HG02885 (cell line): ENCODE measurements around the gene LRP6.
"Not testable (repeated sequence)": the region's sequence is repeated elsewhere in the genome, so short reads cannot be mapped to it uniquely, and the experiment has no call there.

Experiments
- ATAC-seq: cut with Tn5 transposase; IDR thresholded peaks from one replicate; pipeline ENCODE4 v1.9.1; 2021; ENCODE audit warnings: mild to moderate bottlenecking; ENCODE audit not compliant: unreplicated experiment, poor library complexity

Gene LRP6

DNA sequence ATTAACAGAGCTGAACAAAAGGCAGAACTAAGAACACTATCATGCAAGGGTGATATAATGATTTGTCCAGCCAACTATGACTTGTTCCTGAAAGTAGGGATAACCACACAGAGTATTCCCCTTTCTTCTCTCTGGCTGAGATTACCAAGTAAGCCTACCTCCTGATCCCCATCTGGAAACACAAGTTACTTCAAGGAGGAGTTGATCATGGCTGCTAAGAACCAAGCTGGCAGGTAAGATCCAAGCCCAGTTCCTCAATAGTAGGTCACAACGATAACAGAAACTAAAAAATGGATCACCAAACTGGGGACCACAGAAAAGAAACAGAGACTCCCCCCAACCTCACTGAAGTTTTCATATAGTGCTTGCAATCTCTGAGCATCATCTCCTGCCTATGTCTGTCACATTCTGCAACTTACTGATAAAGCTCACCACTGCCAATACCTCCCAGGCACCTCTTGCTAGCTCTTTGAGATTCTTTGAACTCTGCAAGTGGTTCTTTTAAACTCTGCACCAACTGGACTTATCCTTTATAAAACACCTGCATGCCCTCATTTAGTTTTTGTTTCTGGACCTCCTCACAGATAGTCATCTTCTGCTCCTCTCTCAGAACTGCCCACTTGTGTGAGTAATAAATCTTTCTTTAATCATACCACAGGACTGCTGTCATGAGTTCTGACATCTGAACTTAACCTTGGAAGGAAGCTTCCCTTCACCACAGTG is 76.6 kb downstream of the LRP6 start:
- ATAC-seq: no peak

DNA sequence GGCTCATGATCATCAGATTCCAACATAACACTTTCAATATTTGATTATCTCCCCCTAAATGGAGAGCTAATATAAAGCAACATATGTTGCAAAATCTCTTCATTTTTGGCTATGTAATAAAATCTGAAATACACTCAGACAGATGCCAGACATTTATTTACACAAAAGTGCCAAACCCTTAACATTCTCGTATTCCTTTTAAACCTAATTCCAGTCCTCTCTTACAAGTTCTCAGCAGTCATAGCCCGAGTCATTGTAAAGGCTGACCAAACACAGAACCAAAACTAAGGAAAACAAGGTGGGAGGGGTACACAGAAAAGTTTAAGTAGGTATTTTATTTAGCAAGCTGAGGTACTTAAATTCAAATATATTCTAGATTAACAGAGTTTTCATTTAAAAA is 81.4 kb downstream of the LRP6 start:
- no peak for ATAC-seq

DNA sequence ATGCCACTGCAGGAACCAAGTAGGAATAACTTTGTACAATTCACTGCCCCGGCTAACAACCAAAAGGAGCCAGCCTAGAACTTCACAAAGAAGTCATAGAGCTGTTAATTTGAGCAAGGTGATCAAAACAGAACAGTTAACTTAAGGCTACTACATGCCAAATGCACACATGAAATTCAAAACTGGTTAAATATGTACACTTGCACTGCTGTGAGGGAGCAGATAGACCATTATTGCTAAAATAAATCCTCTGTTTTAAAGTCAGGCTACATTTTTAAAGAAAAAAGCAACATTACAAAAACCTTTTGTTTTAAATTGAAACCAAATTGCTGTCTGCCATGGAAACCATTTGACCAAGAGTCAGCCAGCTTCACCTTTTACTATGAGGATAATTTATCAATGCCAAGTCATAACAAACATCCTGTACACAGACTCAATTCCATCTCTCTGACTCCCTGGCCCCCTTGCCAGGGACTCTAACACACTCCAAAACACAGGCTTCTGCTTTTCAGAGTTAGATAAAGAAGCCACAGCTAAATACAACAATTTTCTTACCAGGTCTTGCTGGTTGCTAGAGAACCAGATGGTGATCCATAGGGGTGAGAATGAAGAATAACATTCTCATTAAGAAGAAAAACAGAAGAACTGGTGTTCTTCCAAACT is 84.0 kb downstream of the LRP6 start:
- no peak for ATAC-seq

DNA sequence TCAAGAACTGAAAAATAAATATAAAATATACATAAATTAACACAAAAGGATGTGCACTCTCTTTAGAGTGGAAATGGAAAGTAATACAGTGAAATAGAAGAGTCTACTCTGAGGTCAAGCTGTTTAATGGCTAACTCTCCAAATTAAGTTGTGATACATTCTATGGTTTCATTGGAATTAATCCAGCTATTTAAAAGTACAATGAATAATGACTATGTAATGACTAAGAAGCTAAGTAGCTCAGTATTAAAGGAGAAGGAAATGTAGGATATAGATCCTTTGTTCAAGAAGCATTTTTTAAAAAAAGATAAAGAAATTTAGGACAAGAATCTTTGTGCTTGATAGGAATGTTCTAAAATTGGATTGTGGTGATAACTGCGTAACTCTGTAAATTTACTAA is 85.3 kb downstream of the LRP6 start:
- ATAC-seq: no peak

DNA sequence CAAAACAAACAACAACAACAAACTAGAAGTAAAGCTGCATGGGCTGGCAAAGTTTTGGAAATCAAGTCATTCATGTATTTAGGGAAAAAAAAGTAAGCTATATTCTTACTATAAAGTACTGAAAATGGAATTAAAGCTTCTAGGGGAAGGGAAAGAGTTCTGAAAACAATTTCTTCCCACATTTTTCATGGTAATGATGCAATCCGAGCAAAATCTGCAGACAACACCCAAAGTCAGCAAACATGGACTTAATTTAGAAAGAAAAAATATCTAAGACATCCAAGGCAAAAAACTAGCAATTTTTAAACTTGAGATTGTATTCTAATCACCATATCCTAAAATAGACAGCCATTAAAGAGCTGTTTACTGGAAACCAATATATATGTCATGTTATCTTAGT is 86.3 kb downstream of the LRP6 start:
- no peak for ATAC-seq

DNA sequence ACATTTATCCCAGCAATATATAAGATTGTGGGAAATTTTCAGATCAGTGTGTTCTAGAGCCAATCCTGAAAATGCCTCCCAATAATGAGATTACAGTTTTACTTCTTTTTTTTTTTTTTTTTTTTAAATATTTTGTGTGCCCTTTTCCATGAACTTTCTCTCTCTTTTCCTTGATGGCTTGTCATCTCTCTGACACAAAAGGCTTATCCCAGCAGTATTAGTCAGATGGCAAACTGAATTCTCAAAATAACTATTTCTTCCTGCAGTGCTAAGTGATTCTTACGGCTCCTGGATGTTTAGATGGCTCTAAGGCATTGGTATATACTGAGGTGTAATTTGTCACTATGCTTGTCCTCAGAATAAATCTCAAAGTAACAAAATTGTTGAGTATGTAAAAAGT is 86.7 kb downstream of the LRP6 start:
- no peak for ATAC-seq

DNA sequence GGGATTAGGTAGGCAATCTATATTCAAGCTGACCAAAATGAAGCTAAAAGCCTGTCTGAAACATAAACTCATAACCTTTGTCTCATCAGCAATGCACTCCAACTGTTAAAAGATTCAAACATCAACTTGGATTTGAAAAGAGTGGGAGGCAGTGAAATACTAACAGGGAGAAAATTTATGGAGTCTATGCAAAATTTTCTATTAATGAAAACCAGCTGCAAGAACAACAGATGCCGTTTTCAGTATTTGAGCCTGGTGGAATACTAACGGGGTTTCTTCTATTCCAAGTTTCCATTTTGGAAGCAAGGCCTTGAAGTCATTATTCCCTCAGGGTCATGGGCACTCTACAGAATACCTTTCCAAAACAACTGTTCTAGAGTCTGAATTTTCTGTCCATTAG is 88.3 kb downstream of the LRP6 start:
- ATAC-seq: no peak

DNA sequence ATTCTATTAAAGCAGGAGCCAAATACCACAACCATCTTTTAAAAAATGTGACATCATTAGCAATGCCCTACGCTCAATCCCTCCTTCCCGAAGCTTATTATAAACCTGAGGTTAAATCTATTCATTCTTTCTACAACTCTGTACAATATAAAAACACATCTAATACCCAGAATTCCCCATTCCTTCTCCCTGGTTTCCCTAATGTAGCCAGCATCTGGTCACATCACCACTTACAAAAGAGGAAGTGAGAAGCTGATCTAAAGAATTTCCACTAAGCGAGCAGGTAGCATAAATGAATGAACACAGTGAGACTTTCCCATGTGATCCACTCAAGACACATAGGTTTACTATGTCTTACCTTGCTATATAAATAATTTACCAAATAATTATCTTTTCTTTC is 90.4 kb downstream of the LRP6 start:
- peak; percentile 67 for ATAC-seq

DNA sequence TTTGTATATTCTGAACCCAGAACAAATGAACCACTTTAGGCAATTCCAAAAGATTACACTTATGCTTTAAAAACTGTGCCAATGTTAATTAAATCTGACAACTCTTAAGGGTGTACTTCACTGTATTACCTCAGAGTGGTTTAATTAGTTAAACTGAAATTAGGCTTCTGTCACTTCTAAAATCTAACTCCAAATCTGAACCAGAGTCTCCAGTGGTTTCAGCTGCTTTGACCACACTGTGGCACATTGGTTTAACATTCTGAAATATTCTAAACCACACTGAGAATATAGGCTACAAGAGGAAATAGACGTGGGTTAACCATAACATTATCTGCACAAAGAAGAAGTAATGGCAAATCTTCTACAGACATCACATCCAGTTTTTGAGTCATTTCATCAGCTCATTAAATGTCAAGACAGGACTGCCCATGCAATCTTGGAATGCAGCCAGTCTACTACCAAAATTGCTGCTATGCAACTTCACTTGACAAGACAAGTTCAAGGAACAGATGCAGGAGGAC is 94.8 kb downstream of the LRP6 start:
- peak; percentile 87 for ATAC-seq

DNA sequence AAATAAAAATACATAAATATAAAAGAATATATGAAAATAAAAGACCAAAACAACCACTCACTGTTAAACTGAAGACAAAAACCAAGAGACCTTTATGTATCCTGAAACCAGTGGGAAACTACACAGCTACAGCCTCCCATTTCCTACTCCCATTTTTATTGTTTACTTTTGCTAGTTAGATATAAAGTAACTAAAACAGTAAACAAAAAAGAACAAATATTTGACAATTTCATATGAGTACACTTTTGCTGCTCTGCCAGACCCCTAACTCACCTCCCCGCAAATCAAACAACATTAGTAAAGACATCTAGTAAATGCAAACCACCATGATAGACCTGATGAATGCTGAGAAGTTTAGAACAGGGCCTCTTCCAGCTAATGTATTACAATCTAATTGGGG is 99.0 kb downstream of the LRP6 start:
- no peak for ATAC-seq

DNA sequence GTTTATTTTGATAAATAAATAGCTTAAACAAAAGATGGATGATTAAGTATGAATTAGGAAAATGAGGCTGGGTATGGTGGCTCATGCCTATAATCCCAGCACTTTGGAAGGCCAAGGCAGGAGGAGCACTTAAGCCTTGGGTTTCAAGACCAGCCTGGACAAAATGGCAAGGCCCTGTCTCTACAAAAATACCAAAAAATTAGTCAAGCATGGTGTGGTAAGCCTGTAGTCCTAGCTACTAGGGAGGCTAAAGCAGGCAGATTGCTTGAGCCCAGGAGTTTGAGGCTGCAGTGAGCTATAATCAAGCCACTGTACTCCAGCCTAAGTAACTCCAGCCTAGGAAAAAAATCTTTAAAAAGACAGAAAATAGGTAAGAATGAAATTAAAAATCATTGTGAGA is 100.1 kb downstream of the LRP6 start:
- no peak for ATAC-seq

DNA sequence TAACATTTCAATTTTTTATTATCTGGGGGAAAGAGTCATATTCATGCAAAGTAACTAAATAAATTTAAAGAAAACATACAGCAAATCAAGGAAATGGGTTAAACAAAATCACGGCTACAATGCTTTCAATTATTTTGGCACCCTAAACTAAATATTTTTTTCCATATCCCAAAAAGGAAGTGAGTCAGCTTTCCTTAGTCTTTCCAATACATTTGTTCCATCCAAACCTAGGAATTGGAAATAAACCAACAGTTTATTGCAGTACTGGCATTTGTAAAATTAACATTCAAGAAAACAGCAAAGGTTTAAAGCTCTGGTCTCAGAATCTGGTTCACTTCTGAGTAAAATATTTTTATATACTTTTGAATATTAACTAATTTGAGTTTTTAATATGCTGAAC is 106.9 kb downstream of the LRP6 start:
- no peak for ATAC-seq

DNA sequence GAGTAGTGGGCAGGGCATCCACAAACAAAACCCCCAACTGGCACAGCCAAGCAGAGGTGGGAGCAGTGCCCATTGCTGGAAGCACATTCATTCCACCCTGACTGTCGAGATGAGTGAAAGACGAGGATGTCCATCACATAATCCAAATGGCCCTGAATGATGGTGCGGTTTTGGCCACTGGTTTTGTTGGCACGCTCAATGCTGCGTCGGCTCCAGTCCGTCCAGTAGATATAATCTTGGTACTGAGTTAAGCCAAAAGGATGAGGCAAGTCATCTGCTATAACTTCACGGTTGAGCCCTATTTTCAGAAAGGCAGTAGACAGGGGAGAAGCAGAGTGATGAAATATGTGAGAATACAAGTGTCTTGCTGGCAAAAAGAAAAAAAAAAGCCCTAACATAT is 108.0 kb downstream of the LRP6 start:
- ATAC-seq: no peak

DNA sequence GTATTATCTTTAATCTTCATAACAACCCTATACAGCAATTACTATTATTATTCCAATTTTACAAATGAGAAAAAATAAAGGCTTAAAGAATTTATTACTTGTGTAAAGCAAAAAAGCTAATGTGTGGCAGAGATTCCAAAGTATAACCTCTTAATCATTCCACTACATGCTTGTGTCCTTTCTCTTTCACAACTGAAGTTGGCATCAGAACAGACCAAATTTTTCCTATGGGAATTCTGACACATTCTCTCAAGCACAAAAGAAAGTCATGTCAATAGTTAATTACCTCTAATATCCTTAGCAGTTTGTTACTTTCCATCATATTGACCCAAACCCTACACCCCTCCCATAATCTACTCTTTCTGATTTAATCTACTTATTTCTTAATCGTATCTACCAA is 109.4 kb downstream of the LRP6 start:
- no peak for ATAC-seq

DNA sequence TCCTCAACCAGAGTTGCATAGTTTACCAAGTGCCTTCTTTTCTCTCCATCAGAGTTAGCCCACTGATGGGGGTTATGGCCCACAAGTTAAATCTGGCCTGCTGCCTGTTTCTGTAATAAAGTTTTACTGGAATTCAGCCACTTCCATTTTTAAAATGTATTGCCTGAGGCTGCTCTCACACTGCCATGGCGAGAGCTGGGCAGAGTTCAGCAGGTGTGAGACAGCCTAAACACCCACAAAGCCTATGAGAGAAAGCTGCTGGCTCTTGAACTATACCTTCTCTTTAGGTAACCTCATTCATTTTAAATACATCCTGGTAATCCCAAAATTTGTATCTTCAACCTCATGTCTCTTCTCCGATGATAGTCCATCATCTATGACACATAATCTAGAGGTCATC is 110.0 kb downstream of the LRP6 start:
- ATAC-seq: no peak

DNA sequence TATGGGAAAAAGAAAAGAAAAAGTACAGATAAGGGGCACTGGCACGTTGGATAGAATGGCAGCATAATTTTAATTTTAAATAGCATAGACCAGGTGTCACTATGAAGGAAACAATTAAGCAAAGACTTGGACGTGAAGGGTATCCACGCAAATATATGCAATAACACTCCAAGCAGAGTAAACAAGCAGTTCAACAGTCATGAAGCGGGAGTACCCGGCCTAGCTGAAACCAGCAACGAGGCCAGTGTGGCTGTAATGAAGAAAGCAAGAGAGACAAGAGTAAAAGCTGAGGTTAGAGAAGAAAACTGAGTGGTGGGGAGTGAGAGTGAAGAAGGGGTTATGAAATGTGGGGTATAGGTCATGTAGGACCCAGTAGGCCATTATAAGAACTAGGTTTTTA is 110.7 kb downstream of the LRP6 start:
- no peak for ATAC-seq

DNA sequence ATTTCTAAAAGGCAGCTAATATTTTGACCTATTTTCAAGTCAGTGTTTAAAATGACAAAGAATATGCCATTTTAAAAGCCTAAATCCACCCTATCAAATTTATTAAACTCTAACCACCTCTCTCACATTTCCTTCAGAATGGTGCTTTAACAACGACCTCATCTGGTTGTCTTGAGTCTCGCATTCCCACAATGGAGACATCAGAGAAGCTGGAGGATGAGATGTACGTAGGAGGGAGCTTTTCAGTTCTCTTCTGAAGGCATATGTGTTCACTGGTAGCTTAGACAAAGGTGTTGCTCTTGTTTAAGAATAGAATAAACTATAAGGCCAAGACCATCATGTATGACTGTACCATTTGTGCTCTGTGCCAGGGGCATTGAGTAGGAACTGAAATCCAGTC is 113.2 kb downstream of the LRP6 start:
- no peak for ATAC-seq

DNA sequence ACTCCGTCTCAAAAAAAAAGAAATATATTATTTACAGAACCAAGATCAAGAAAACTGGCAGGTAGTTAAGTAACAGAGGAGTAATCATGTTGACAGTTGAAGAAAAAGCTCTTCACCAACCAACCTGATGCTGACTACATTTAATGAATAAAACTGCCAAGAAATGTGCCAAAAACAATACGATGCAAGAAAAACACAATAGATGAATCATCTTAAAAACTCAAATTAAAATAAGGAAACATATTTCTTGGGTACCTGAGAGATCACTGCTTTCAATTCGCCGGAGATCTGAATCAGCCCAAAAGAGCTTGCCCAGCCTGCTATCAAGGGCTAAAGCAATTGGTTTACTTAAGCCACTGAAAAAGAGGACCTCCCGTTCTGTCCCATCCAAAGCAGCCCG is 119.7 kb downstream of the LRP6 start:
- no peak for ATAC-seq

DNA sequence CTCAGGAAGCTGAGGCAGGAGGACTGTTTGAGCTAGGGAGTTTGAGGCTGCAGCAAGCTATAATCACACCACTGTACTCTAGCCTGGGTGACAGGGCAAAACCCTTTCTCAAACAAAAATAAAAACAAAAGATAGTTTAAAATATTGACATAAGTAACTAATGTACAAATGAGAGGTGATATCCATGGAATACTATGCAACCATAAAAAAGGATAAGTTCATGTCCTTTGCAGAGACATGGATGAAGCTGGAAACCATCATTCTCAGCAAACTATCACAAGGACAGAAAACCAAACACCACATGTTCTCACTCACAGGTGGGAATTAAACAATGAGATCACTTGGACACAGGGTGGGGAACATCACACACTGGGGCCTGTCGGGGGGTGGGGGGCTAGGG is 122.3 kb downstream of the LRP6 start:
- not testable (repeated sequence) for ATAC-seq

DNA sequence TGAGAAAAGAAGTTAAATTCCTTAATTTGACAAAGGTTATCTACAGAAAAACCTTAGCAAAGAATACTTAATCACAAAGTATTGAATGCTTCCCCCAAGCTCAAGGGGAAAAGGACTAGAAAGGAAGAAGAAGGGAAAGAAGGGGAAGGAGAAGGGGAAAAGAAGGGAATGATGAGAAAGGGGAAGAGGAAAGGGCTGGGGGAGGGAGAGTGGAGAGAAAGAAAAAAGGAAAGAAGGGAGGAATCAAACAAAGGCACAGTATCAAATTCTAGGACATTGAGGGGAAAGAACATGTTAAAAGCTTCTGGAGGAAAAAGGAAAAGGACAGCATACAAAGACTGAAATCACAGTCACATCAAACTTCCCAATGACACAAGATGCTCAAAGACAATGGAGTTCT is 125.8 kb downstream of the LRP6 start:
- ATAC-seq: no peak

DNA sequence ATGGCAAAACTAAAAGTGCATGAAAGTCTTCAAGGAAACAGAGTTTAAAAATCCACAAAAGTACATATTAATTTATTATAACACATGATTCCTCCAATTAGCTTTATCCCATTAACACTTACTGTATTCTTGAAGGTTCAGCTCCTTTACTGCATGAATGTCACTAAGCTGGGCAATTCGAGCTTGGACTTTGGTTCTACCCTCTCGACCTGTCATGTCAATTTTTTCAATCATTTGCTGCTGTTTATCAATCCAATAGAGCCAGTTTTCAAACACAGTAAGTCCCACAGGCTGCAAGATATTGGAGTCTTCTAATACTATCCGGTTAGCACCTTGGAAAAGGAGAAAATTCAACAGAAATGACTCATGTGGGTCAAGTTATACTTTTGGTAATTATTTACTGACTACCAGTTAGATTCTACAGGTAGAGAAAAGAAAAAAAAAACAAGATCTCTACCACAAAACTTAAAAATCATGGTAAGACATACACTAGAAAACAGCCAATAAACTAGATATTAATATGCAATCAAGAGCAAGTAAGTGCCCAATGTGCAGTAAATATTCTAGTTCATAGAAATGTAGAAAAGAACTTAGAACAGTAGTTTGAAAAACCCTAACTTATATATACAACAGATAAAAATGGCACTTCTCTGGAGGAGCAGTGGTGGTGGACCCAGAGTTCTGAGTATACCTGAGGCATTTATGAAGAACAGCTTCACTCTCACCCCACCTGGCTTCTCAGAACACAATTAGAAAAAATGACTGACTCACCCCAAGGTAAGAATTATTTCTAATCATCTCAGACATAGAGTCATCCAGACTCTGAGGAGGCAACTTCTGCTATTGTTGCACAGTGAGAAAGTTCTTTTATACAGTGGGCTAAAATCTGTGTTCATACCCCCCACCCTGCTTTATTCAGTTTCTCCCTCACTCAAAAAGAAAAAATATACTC is 128.4 kb downstream of the LRP6 start:
- ATAC-seq: no peak
